ENCODE measurements around the gene ST3GAL3.

- TF ChIP-seq POLR2A (IDR thresholded peaks at IDR 0.05): no peak
- TF ChIP-seq, protein P1, sequence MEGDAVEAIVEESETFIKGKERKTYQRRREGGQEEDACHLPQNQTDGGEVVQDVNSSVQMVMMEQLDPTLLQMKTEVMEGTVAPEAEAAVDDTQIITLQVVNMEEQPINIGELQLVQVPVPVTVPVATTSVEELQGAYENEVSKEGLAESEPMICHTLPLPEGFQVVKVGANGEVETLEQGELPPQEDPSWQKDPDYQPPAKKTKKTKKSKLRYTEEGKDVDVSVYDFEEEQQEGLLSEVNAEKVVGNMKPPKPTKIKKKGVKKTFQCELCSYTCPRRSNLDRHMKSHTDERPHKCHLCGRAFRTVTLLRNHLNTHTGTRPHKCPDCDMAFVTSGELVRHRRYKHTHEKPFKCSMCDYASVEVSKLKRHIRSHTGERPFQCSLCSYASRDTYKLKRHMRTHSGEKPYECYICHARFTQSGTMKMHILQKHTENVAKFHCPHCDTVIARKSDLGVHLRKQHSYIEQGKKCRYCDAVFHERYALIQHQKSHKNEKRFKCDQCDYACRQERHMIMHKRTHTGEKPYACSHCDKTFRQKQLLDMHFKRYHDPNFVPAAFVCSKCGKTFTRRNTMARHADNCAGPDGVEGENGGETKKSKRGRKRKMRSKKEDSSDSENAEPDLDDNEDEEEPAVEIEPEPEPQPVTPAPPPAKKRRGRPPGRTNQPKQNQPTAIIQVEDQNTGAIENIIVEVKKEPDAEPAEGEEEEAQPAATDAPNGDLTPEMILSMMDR (IDR thresholded peaks at IDR 0.05): no peak
Observed at GRCh38 chr1:43757343-43758053, 50.2 kb downstream of the ST3GAL3 start.

Data from right lobe of liver (tissue), 4 donors.